NCI-H524 treated with DMSO at 0.1 percent for 48 hours (cell line): ENCODE data around the gene LRCH3.
"Not testable (repeated sequence)": the region's sequence is repeated elsewhere in the genome, so short reads cannot be mapped to it uniquely, and the experiment has no call there.

ENCODE experiments used
- DNase-seq: peaks from one replicate; lab custom pipeline; 2025; lab: John Stamatoyannopoulos, UW

Gene LRCH3

DNA sequence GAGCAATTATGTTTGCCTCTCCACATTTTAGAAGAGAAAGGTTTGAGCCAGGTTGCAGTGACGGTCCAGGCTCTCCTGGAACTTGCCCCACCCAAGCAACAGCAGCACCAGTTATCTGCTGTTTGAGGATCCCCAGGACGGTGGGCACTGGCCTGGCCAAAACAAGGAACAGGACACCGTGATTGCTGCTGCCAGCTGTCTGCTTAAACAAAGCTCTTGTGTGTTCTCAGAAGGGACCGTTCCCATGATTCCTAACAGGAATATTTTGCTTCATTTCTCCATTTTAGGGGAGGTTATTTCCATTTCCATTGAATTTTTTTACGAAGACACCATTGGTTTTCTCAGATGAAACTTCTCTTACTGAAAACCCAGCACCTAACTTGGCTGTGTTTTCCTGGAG, 92.5 kb downstream of the LRCH3 start:
- DNase-seq = no peak

DNA sequence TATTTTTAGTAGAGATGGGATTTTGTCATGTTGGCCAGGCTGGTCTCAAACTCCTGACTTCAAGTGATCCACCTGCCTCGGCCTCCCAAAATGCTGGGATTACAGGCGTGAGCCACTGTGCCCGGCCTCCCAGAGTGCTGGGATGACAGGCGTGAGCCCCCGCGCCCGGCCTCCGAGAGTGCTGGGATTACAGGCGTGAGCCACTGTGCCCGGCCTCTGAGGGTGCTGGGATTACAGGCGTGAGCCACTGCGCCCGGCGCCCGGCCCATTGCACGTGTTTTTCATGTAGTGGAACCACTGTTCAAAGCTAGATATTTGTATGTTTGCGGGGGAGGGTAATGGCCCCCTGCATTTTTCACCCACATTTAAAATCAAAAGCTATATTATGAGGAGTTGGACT, 93.3 kb downstream of the LRCH3 start:
- DNase-seq = not testable (repeated sequence)

- not testable (repeated sequence) for DNase-seq
Observed at GRCh38 chr3:197886052-197886451, 95.0 kb downstream of the LRCH3 start.

DNA sequence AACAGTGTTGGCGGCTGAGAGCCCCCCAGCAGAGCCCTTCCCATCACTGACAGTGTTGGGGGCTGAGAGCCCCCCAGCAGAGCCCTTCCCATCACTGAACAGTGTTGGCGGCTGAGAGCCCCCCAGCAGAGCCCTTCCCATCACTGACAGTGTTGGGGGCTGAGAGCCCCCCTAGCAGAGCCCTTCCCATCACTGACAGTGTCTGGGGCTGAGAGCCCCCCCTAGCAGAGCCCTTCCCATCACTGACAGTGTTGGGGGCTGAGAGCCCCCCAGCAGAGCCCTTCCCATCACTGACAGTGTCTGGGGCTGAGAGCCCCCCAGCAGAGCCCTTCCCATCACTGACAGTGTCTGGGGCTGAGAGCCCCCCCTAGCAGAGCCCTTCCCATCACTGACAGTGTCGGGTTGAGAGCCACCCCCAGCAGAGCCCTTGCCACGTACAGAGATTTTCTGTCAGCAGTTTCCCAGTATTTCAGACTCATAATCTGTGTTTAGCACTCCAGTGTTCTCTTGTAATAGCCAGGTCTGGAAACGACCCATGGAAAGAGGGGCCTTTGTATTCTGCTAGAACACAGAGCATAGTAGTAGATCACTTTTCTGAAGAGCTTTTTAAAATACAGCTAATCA, 96.5 kb downstream of the LRCH3 start:
- not testable (repeated sequence) for DNase-seq

- no peak for DNase-seq
Observed at GRCh38 chr3:197888511-197888910, 97.5 kb downstream of the LRCH3 start.

DNA sequence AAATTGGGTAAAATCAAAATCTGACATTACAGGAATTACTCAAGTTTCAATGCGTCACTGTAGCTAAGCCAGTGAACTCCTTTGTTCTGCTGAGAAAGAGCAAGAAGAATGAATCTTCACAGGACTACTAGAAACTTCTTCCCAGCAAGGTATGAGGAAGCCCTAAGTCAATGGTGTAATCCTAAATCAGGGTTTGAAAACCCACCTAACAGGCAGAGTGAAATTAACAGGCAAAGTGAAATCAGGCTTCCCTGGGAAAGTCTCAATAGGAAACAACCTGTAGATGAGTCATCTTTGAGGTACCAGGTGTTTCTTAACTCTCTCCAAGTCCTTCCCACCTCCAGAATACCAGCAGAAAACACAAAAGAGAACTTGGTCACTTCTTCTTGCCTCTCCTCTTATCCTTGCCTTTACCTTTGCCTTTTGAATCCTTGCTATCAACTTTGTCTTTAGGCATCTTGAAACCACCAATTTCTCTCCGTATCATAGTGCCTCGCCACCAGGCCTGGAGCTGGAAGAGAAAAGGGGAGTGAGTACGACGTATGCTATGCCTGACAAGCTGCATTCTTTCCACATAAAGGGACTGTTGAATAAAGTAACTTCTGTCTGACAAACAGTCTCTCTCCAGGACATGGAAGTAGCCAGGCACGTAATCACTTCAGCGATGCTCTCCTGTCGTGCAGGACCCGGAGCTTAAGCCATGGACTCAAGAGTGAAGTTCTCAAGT, 98.3 kb downstream of the LRCH3 start:
- DNase-seq = no peak

DNA sequence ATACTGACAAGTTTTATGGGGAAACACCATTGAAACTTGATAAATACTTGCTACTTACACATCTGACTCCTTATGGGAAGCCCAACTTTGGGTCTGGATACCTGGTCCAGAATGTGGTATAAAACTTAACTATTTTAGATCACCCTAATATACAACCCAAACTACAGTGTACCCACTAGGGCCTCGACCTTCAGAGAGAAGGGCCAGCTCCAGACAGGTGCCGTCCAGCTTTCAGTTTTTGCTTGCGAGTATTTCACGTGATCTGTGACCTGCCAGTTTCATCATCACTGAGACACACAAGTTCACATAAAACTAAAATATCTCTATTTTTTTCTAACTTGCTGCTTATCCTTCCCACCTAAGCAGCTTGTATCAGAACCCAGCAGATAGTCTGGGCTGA, 99.6 kb downstream of the LRCH3 start:
- no peak for DNase-seq

DNA sequence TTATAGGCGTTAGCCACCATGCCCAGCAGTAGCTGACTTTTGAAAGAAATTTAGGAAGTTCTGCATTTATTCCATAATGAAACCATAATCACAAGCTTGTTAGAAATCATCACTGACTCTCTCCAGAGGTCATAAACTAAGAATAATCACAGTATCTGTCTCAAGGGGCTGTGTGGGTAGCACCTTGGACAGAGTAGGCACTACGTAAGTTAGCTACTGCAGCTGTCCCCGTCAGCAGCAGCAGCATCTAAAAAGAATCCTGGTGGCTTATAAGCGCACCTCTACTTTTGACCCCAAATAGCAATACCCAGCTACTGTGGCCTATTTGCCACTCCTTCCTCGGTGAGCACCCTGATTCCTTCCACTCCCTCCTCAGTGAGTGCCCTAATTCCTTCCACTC, 101.1 kb downstream of the LRCH3 start:
- DNase-seq = no peak

DNA sequence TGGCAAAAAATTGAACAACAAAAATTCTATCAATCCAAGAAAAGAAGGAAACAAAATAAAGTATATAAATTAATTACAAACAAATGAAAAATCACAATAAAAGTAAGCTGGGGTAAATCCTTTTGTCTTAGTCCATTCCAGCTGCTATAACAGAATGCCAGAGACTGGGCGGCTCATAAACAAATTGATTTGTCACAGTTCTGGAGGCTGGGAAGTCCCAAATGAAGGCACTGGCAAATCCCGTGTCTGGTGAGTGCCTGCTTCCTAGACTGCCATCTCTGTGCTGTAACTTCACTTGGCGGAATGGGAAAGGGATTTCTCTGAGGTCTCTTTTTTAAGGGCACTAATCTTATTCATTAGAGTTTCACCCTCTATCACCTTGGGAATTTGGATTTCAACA, 105.4 kb downstream of the LRCH3 start:
- DNase-seq = no peak

- no peak for DNase-seq
Observed at GRCh38 chr3:197899833-197900478, 108.9 kb downstream of the LRCH3 start.

GRCh38 chr3:197901626-197902025, 110.6 kb downstream of the LRCH3 start:
- DNase-seq = no peak

GRCh38 chr3:197906023-197906849, 115.2 kb downstream of the LRCH3 start:
- peak; percentile 44 for DNase-seq

DNA sequence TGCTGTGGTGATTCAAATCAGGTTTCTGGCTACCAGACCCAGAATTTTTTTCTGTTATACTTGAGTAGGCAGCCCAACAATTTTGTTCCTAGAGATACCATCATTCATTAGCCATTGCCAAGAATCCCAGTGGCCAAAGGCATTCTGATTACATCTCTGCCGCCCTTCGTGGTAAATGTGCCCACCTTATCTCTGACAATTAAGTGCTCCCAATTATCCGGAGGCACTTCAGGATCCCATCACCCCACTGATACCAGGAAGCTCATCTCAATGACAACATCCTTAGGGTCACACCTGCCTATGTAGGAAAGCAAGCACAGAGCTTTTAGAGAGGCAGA, 115.8 kb downstream of the LRCH3 start:
- DNase-seq = no peak

DNA sequence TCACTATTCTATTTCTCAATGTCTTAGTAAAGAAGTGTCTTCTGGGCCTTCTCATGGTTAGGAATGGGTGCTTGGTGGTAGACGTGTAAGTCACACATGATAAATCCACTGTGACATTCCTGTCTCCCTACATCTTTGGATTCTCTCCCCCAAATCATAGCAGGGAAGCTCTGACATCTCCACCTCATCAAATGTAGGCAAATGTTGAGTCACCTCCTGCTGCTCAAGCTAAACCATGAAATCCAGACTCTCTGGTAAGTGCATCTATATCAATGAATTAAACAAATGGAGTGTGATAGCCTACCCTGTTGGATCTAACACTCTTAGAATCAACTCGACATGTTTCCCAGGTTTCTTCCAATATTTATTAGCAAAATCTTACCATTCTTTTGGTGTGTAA, 116.1 kb downstream of the LRCH3 start:
- DNase-seq = no peak

- DNase-seq = not testable (repeated sequence)
Observed at GRCh38 chr3:197908550-197908949, 117.5 kb downstream of the LRCH3 start.

GRCh38 chr3:197908957-197909701, 118.1 kb downstream of the LRCH3 start:
- no peak for DNase-seq

- no peak for DNase-seq
Observed at GRCh38 chr3:197912741-197913476, 121.9 kb downstream of the LRCH3 start.

GRCh38 chr3:197913641-197914380, 122.8 kb downstream of the LRCH3 start:
- DNase-seq = no peak

DNA sequence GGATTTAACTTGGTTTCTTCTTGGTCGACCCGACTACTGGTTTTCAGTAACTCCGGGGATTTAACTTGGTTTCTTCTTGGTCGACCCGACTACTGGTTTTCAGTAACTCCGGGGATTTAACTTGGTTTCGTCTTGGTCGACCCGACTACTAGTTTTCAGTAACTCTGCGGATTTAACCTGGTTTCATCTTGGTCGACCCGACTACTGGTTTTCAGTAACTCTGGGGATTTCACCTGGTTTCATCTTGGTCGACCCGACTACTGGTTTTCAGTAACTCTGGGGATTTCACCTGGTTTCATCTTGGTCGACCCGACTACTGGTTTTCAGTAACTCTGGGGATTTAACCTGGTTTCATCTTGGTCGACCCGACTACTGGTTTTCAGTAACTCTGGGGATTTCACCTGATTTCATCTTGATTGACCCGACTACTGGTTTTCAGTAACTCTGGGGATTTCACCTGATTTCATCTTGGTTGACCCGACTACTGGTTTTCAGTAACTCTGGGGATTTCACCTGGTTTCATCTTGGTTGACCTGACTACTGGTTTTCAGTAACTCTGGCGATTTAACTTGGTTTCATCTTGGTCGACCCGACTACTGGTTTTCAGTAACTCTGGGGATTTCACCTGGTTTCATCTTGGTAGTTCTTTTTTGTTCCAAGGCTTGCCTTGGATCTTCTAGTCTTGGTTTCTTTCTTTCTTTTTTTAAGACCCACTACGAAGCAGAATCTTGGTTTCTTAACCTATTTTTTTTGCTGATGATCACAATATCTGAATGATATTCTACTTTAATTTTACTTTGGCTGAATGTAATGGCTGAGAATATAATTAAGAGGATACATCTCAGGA, 130.6 kb downstream of the LRCH3 start:
- DNase-seq = not testable (repeated sequence)
